PC-3 (cell line): ENCODE measurements around the gene CCNDBP1. TPM values are rescaled to one million over a fixed set of nuclear protein-coding genes. Genes with fewer than 3 reads are reported as not detected.

Experiments used
- ATAC-seq: fragments of 200-7000 bp; cut with Tn5 transposase; 2 replicates; pipeline ENCODE4 v1.9.1; 2020; ENCODE audit warnings: mild to moderate bottlenecking, moderate library complexity
- BruUV-seq: library from RNA; stranded (reverse); fragments of 400-500 nt; replicated peaks from 2 replicates; lab custom pipeline; 2021; lab: Mats Ljungman, UMichigan
- CTCF ChIA-PET: fragments of 300-600 bp; sonication (Branson Sonifier 250); formaldehyde crosslinking; loops from one replicate; lab custom pipeline; 2022; ENCODE audit warnings: antibody characterized with exemption; lab: Charles Lee
- POLR2A ChIA-PET: fragments of 300-600 bp; sonication (Branson Sonifier 250); formaldehyde crosslinking; loops from one replicate; lab custom pipeline; 2022; ENCODE audit warnings: antibody characterized with exemption; ENCODE audit not compliant: unreplicated experiment; lab: Charles Lee
- DNase-seq: peaks from one replicate; pipeline ENCODE4 v3.0.0-alpha.2; 2015
- H2AFZ ChIP-seq: fragments of 300-600 bp; sonication (generic); 2 replicates; pipeline ENCODE4 v1.6.0; 2016; ENCODE audit warnings: antibody characterized with exemption, low read length
- H3F3A ChIP-seq: fragments of 300-600 bp; sonication (generic); one replicate; pipeline ENCODE4 v1.6.0; 2017; ENCODE audit warnings: antibody characterized with exemption, low read length, control low read depth, mild to moderate bottlenecking; ENCODE audit not compliant: unreplicated experiment
- H3K27ac ChIP-seq: fragments of 300-600 bp; sonication (generic); 2 replicates; pipeline ENCODE4 v1.5.1; 2016; ENCODE audit warnings: mild to moderate bottlenecking, low read length
- H3K27me3 ChIP-seq: fragments of 300-600 bp; sonication (generic); 2 replicates; pipeline ENCODE4 v1.6.1; 2016; ENCODE audit warnings: low read length, mixed read lengths
- H3K36me3 ChIP-seq: fragments of 300-600 bp; sonication (generic); 2 replicates; pipeline ENCODE4 v1.6.1; 2016; ENCODE audit warnings: low read depth, mixed run types, low read length, mixed read lengths
- H3K4me1 ChIP-seq: fragments of 300-600 bp; sonication (generic); 2 replicates; pipeline ENCODE4 v1.5.1; 2016; ENCODE audit warnings: low read length; ENCODE audit not compliant: insufficient read depth
- H3K4me2 ChIP-seq: fragments of 300-600 bp; sonication (generic); 2 replicates; pipeline ENCODE4 v1.6.0; 2016; ENCODE audit warnings: low read length
- H3K4me3 ChIP-seq: fragments of 300-600 bp; sonication (generic); 2 replicates; pipeline ENCODE4 v1.5.1; 2016; ENCODE audit warnings: mild to moderate bottlenecking, low read length, mixed read lengths
- H3K79me2 ChIP-seq: fragments of 300-600 bp; sonication (generic); 2 replicates; pipeline ENCODE4 v1.6.1; 2017; ENCODE audit warnings: low read length, mixed read lengths
- H3K9ac ChIP-seq: fragments of 300-600 bp; sonication (generic); 2 replicates; pipeline ENCODE4 v1.6.0; 2016; ENCODE audit warnings: mild to moderate bottlenecking, low read length
- H3K9me2 ChIP-seq: fragments of 300-600 bp; sonication (generic); replicated peaks from 2 replicates; pipeline ENCODE4 v1.6.1; 2016; ENCODE audit warnings: mixed run types, low read length, mixed read lengths
- H3K9me3 ChIP-seq: fragments of 300-600 bp; sonication (generic); 2 replicates; pipeline ENCODE4 v1.6.1; 2016; ENCODE audit warnings: low read length, mixed read lengths
- H4K20me1 ChIP-seq: fragments of 300-600 bp; sonication (generic); 2 replicates; pipeline ENCODE4 v1.6.1; 2016; ENCODE audit warnings: low read length, mixed read lengths
- CTCF ChIP-seq: fragments of 300-600 bp; sonication (generic); conservative IDR thresholded peaks from 2 replicates; pipeline ENCODE4 v1.5.1; 2017; ENCODE audit warnings: antibody characterized with exemption, low read depth, mild to moderate bottlenecking, low read length
- EZH2 ChIP-seq: fragments of 300-600 bp; sonication (generic); IDR thresholded peaks from one replicate; pipeline ENCODE4 v1.6.1; 2017; ENCODE audit warnings: antibody characterized with exemption, mild to moderate bottlenecking, low read length; ENCODE audit not compliant: unreplicated experiment
- EZH2phosphoT487 ChIP-seq: fragments of 300-600 bp; sonication (generic); IDR thresholded peaks from 2 replicates; pipeline ENCODE4 v1.6.1; 2018; ENCODE audit warnings: mild to moderate bottlenecking, antibody characterized with exemption, low read length, borderline replicate concordance
- intact Hi-C: fragments of 100-400 bp; cut with micrococcal nuclease; formaldehyde crosslinking; loops from 2 replicates; pipeline ENCODE4 v1.9.0; 2023
- total RNA-seq: library from RNA; depleted of rRNA; stranded (reverse); fragments of >200 nt; gene quantifications from 2 replicates; pipeline ENCODE4 v1.2.3, GENCODE V29; 2014

Gene CCNDBP1
- total RNA-seq, 1 experiment from 2014 or later = 34.3 TPM

- ATAC-seq = no peak
- H3K9ac ChIP-seq = no peak overlapping the region
- CTCF ChIA-PET = no interaction called here
- H3K4me2 ChIP-seq = no peak overlapping the region
- peaks cover 24% of the 10 kb centered on the region for H3K4me1 ChIP-seq
- no peaks in the 10 kb centered on the region for H4K20me1 ChIP-seq
- TF ChIP-seq EZH2phosphoT487 = no peak
- no peak for TF ChIP-seq EZH2
- no peak for TF ChIP-seq CTCF
- H3K36me3 ChIP-seq = no peaks in the 10 kb centered on the region; the same call in 1 of the 2 replicates
- no peak overlapping the region for H3K4me3 ChIP-seq
- H3K27ac ChIP-seq = no peak overlapping the region
- no TSS peak for BruUV-seq
- intact Hi-C loops = loop anchor here (10.0 kb wide), 2 partner anchors 78 to 478 kb away; partner anchors contain the start of gene UBR1
- no peak overlapping the region for H2AFZ ChIP-seq
- H3K27me3 ChIP-seq = no peaks in the 10 kb centered on the region
- peaks cover 6% of the 10 kb centered on the region; the same call in 1 of the 2 replicates for H3K79me2 ChIP-seq
- H3K9me2 ChIP-seq = no peaks in the 10 kb centered on the region
- no peak for DNase-seq
- POLR2A ChIA-PET = interaction anchor here (0.5 kb wide), 1 partner anchor 947 kb away, joined by 3 read pairs; no protein-coding TSS in a partner anchor
- no peaks in the 10 kb centered on the region for H3K9me3 ChIP-seq
- H3F3A ChIP-seq = no peaks in the 10 kb centered on the region
Observed at GRCh38 chr15:43183270-43183669, 1.9 kb upstream of the CCNDBP1 start.

GRCh38 chr15:43184407-43185124 lies 637 bp upstream of the CCNDBP1 start:
- no TSS peak for BruUV-seq
- ATAC-seq = no peak

More at GRCh38 chr15:43184407-43185124, 637 bp upstream of the CCNDBP1 start:
- Histone ChIP-seq H3K9ac (no peak overlapping the region), H2AFZ (peak overlapping the region; percentile 85), H3K4me2 (peak overlapping the region; percentile 96), H3K36me3 (no peaks in the 10 kb centered on the region; the same call in 1 of the 2 replicates), H3K9me2 (no peaks in the 10 kb centered on the region), H3K27ac (peak overlapping the region; percentile 35), H3K79me2 (peaks cover 6% of the 10 kb centered on the region; the same call in 1 of the 2 replicates), H3K9me3 (no peaks in the 10 kb centered on the region), H3K4me3 (peak overlapping the region; percentile 92; the same call in 1 of the 2 replicates), H3K27me3 (no peaks in the 10 kb centered on the region), H3F3A (no peaks in the 10 kb centered on the region), H4K20me1 (no peaks in the 10 kb centered on the region), H3K4me1 (peaks cover 24% of the 10 kb centered on the region)
- intact Hi-C loops = loop anchor here (10.0 kb wide), 2 partner anchors 80 to 480 kb away; partner anchors contain the start of gene UBR1
- ChIA-PET POLR2A (interaction anchor here (0.7 kb wide), 1 partner anchor 17 kb away, joined by 4 read pairs; no protein-coding TSS in a partner anchor), CTCF (interaction anchor here (0.6 kb wide), 1 partner anchor 15 kb away, joined by 5 read pairs; no protein-coding TSS in a partner anchor)
- no peak for DNase-seq
- TF ChIP-seq EZH2 = no peak
- no peak for TF ChIP-seq CTCF
